Osteocyte (in vitro differentiated cells): ENCODE data around the gene ERICH6B. TPM values are rescaled to one million over a fixed set of nuclear protein-coding genes. Genes with fewer than 3 reads are reported as not detected.

Experiments
- DNase-seq: peaks from one replicate; pipeline ENCODE4 v3.0.0; 2021; ENCODE audit warnings: mixed read lengths; ENCODE audit not compliant: unreplicated experiment; ENCODE audit errors: extremely low spot score
- H3K27ac Mint-ChIP-seq: one replicate; pipeline ENCODE4 v1.8.0; 2021; ENCODE audit warnings: mild to moderate bottlenecking, mixed read lengths; ENCODE audit not compliant: unreplicated experiment
- H3K27me3 Mint-ChIP-seq: one replicate; pipeline ENCODE4 v1.8.0; 2021; ENCODE audit warnings: mixed read lengths; ENCODE audit not compliant: unreplicated experiment
- H3K36me3 Mint-ChIP-seq: one replicate; pipeline ENCODE4 v1.8.0; 2021; ENCODE audit warnings: mixed read lengths; ENCODE audit not compliant: unreplicated experiment
- H3K4me1 Mint-ChIP-seq: one replicate; pipeline ENCODE4 v1.8.0; 2021; ENCODE audit warnings: mixed read lengths; ENCODE audit not compliant: unreplicated experiment
- H3K4me3 Mint-ChIP-seq: one replicate; pipeline ENCODE4 v1.8.0; 2021; ENCODE audit warnings: mild to moderate bottlenecking, moderate library complexity, mixed read lengths; ENCODE audit not compliant: unreplicated experiment
- H3K9me3 Mint-ChIP-seq: one replicate; pipeline ENCODE4 v1.8.0; 2021; ENCODE audit warnings: mixed read lengths; ENCODE audit not compliant: unreplicated experiment
- CTCF ChIP-seq: fragments of 200-600 bp; sonication (generic); IDR thresholded peaks from 2 replicates; pipeline ENCODE4 v1.5.0; 2021; ENCODE audit warnings: antibody characterized with exemption, mild to moderate bottlenecking, moderate library complexity
- total RNA-seq: library from RNA; stranded (reverse); gene quantifications from 2 replicates; pipeline ENCODE4 v1.2.1, GENCODE V29; 2021

Gene ERICH6B
- total RNA-seq, 1 donor from 2014 or later: not detected

- Mint-ChIP-seq H3K27me3 (no peaks in the 10 kb centered on the region), H3K4me3 (no peak overlapping the region), H3K9me3 (no peaks in the 10 kb centered on the region), H3K36me3 (peaks cover 60% of the 10 kb centered on the region), H3K27ac (no peak overlapping the region), H3K4me1 (peaks cover 8% of the 10 kb centered on the region)
- no peak for TF ChIP-seq CTCF
- no peak for DNase-seq
Measured at GRCh38 chr13:45529758-45530157, 85.8 kb downstream of the ERICH6B start.

GRCh38 chr13:45527699-45528462 lies 87.7 kb downstream of the ERICH6B start:
- H3K9me3 Mint-ChIP-seq: no peaks in the 10 kb centered on the region
- H3K27ac Mint-ChIP-seq: no peak overlapping the region
- TF ChIP-seq CTCF: no peak
- peaks cover 14% of the 10 kb centered on the region for H3K4me1 Mint-ChIP-seq
- no peaks in the 10 kb centered on the region for H3K27me3 Mint-ChIP-seq
- DNase-seq: no peak
- H3K4me3 Mint-ChIP-seq: no peak overlapping the region
- H3K36me3 Mint-ChIP-seq: peaks cover 57% of the 10 kb centered on the region

GRCh38 chr13:45522571-45522970 lies 93.0 kb downstream of the ERICH6B start:
- Mint-ChIP-seq H3K27ac (peak overlapping the region; percentile 75), H3K4me3 (no peak overlapping the region), H3K27me3 (no peaks in the 10 kb centered on the region), H3K9me3 (no peaks in the 10 kb centered on the region), H3K36me3 (peaks cover 52% of the 10 kb centered on the region), H3K4me1 (peaks cover 37% of the 10 kb centered on the region)
- DNase-seq: no peak
- peak; percentile 9 for TF ChIP-seq CTCF

- DNase-seq: no peak
- peaks cover 31% of the 10 kb centered on the region for H3K4me1 Mint-ChIP-seq
- no peak for TF ChIP-seq CTCF
- H3K27ac Mint-ChIP-seq: peak overlapping the region; percentile 75
- H3K36me3 Mint-ChIP-seq: peaks cover 54% of the 10 kb centered on the region
- H3K27me3 Mint-ChIP-seq: no peaks in the 10 kb centered on the region
- H3K4me3 Mint-ChIP-seq: no peak overlapping the region
- H3K9me3 Mint-ChIP-seq: no peaks in the 10 kb centered on the region
Measured at GRCh38 chr13:45521297-45521696, 94.2 kb downstream of the ERICH6B start.

- H3K4me3 Mint-ChIP-seq: no peak overlapping the region
- no peak for TF ChIP-seq CTCF
- peaks cover 31% of the 10 kb centered on the region for H3K4me1 Mint-ChIP-seq
- no peaks in the 10 kb centered on the region for H3K9me3 Mint-ChIP-seq
- H3K27ac Mint-ChIP-seq: no peak overlapping the region
- no peak for DNase-seq
- H3K36me3 Mint-ChIP-seq: peaks cover 48% of the 10 kb centered on the region
- no peaks in the 10 kb centered on the region for H3K27me3 Mint-ChIP-seq
Measured at GRCh38 chr13:45519493-45519892, 96.0 kb downstream of the ERICH6B start.
